ENCODE data around the gene ATP7B. TPM values are rescaled to one million over a fixed set of nuclear protein-coding genes. Genes with fewer than 3 reads are reported as not detected.

The ATP7B gene
- total and polyA plus RNA-seq, 2 donors (not counting 3 experiments of a cell fraction or from before 2014, with no cell fraction given) = 4.2 to 8.0 TPM

- Histone ChIP-seq H3K4me2 (ENCODE audit: insufficient read depth, low read length) (no peak overlapping the region), H3K79me2 (ENCODE audit: control insufficient read depth, insufficient read depth, low read length) (no peaks in the 10 kb centered on the region), H2AFZ (ENCODE audit: low read depth, low read length) (no peak overlapping the region), H3K36me3 (ENCODE audit: control insufficient read depth in 2 of 2, extremely low read depth in 1 of 2, insufficient read depth in 2 of 2, low read length in 2 of 2) (no peaks in the 10 kb centered on the region), H3K27ac (ENCODE audit: insufficient read depth, low read depth, low read length) (no peak overlapping the region), H4K20me1 (replicated peaks; ENCODE audit: control insufficient read depth, extremely low read depth, insufficient read depth, low read length) (no peaks in the 10 kb centered on the region), H3K27me3 (ENCODE audit: control insufficient read depth in 2 of 2, insufficient read depth in 2 of 2, low read length in 2 of 2) (peaks cover 0 to 6% of the 10 kb centered on the region in 2 experiments), H3K4me1 (ENCODE audit: control insufficient read depth, extremely low read depth, insufficient read depth, low read length) (no peaks in the 10 kb centered on the region), H3K9me3 (replicated peaks; ENCODE audit: control insufficient read depth, insufficient read depth, low read length) (no peaks in the 10 kb centered on the region), H3K9me1 (replicated peaks; ENCODE audit: control insufficient read depth, extremely low read depth, insufficient read depth, low read length) (no peaks in the 10 kb centered on the region), H3K9ac (replicated peaks; ENCODE audit: extremely low read depth, insufficient read depth, low read length) (no peak overlapping the region), H3K4me3 (replicated peaks in 1 of 3; ENCODE audit: insufficient read depth in 1 of 3, low read depth in 1 of 3, low read length in 3 of 3) (no peak overlapping the region)
- no TSS peak for BruUV-seq (replicated peaks)
- FAIRE-seq = no peak
- intact Hi-C loops (cut with micrococcal nuclease) (loop anchor here (5.0 kb wide), 1 partner anchor 233 kb away; no protein-coding TSS in a partner anchor), dilution Hi-C loops (cut with MboI; ENCODE audit: extremely low pct_ligation_motif_present, low sequenced_read_pairs) (no loop called here)
- no peak for DNase-seq (ENCODE audit: low read depth, low spot score)
- POLR2A ChIA-PET = no interaction called here
- CTCF ChIA-PET = interaction anchor here (1.2 to 6.7 kb wide), 4 partner anchors 13 to 197 kb away, joined by 3 to 45 read pairs (median 8); partner anchors contain the start of gene NEK5
- TF ChIP-seq POLR2A (IDR thresholded peaks at IDR 0.05; ENCODE audit: low read depth, low read length) (no peak), POLR2AphosphoS5 (IDR thresholded peaks at IDR 0.05; ENCODE audit: insufficient read depth, low read depth, low read length) (no peak), EZH2 (IDR thresholded peaks at IDR 0.05; ENCODE audit: borderline replicate concordance, low read depth, low read length, severe bottlenecking) (no peak), CTCF (IDR thresholded peaks at IDR 0.05; ENCODE audit: extremely low read depth in 1 of 2, insufficient read depth in 1 of 2, low read depth in 1 of 2, low read length in 2 of 2) (no peak), MYC (IDR thresholded peaks at IDR 0.05; ENCODE audit: low read depth, low read length) (no peak), GATA2 (IDR thresholded peaks at IDR 0.05; ENCODE audit: insufficient read depth, insufficient read length, low read depth, low read length) (no peak), FOS (IDR thresholded peaks at IDR 0.05; ENCODE audit: borderline replicate concordance, insufficient read depth, low read length) (no peak), JUN (IDR thresholded peaks at IDR 0.05; ENCODE audit: borderline replicate concordance, insufficient read depth, insufficient read length, low read depth) (no peak), MAX (IDR thresholded peaks at IDR 0.05; ENCODE audit: insufficient read depth, insufficient read length) (no peak)
These were observed 6.6 kb downstream of the ATP7B start for GRCh38 chr13:52004511-52005170.
